Panc1 (cell line): ENCODE results near the gene ZNF831. TPM values are rescaled to one million over a fixed set of nuclear protein-coding genes. Genes with fewer than 3 reads are reported as not detected.

Source experiments
- ATAC-seq: fragments of 200-7000 bp; cut with Tn5 transposase; 2 replicates; pipeline ENCODE4 v1.9.1; 2020; ENCODE audit warnings: mild to moderate bottlenecking, moderate library complexity
- BruUV-seq: library from RNA; stranded (reverse); fragments of 400-500 nt; replicated peaks from 2 replicates; lab custom pipeline; 2021; lab: Mats Ljungman, UMichigan
- CTCF ChIA-PET: fragments of 300-600 bp; sonication (Branson Sonifier 250); formaldehyde crosslinking; loops from one replicate; lab custom pipeline; 2022; ENCODE audit warnings: antibody characterized with exemption; lab: Charles Lee
- POLR2A ChIA-PET: fragments of 300-600 bp; sonication (Branson Sonifier 250); formaldehyde crosslinking; loops from one replicate; lab custom pipeline; 2022; ENCODE audit warnings: antibody characterized with exemption; lab: Charles Lee
- DNase-seq: peaks from one replicate; pipeline ENCODE4 v3.0.0-alpha.2; 2010; ENCODE audit warnings: low read depth, low spot score
- H3K27ac ChIP-seq: 2 replicates; pipeline ENCODE4 v1.5.1; 2011; ENCODE audit warnings: mild to moderate bottlenecking, low read length, inconsistent platforms
- H3K27me3 ChIP-seq: fragments of 200-500 bp; sonication (Bioruptor generic); 2 replicates; pipeline ENCODE4 v1.6.0; 2014; ENCODE audit warnings: low read length, inconsistent platforms; ENCODE audit not compliant: control insufficient read depth, insufficient read depth
- H3K36me3 ChIP-seq: fragments of 200-500 bp; sonication (Bioruptor generic); 2 replicates; pipeline ENCODE4 v1.5.1; 2014; ENCODE audit warnings: inconsistent platforms, mild to moderate bottlenecking, low read length, moderate library complexity; ENCODE audit not compliant: control insufficient read depth, insufficient read depth
- H3K4me1 ChIP-seq: 2 replicates; pipeline ENCODE4 v1.5.1; 2011; ENCODE audit warnings: inconsistent platforms, mild to moderate bottlenecking, low read length, moderate library complexity; ENCODE audit not compliant: control insufficient read depth, insufficient read depth
- H3K4me3 ChIP-seq, 2 experiments: 2 replicates each; pipeline ENCODE4 v1.5.1; 2011 to 2012; ENCODE audit warnings: low read depth in 2 of 2, low read length in 2 of 2, mild to moderate bottlenecking in 2 of 2, inconsistent platforms in 1 of 2, moderate library complexity in 1 of 2
- H3K9me3 ChIP-seq: fragments of 200-500 bp; sonication (Bioruptor generic); 2 replicates; pipeline ENCODE4 v1.5.1; 2014; ENCODE audit warnings: low read depth, mild to moderate bottlenecking, inconsistent platforms, low read length, moderate library complexity; ENCODE audit not compliant: control insufficient read depth, insufficient read depth
- POLR2AphosphoS5 ChIP-seq: IDR thresholded peaks from 2 replicates; pipeline ENCODE4 v1.6.1; 2012; ENCODE audit warnings: mild to moderate bottlenecking, low read depth, low read length, moderate library complexity
- REST ChIP-seq, 2 experiments: IDR thresholded peaks; 2 replicates each; pipeline ENCODE4 v1.6.1; 2011 to 2012; ENCODE audit warnings: low read depth in 2 of 2, control low read depth in 1 of 2, low read length in 1 of 2, mild to moderate bottlenecking in 1 of 2, moderate library complexity in 1 of 2; ENCODE audit not compliant: insufficient read depth in 1 of 2
- SIN3A ChIP-seq: IDR thresholded peaks from 2 replicates; pipeline ENCODE4 v1.6.1; 2012; ENCODE audit warnings: low read depth, mild to moderate bottlenecking, low read length, moderate library complexity, borderline replicate concordance; ENCODE audit not compliant: insufficient read depth
- TCF7L2 ChIP-seq: IDR thresholded peaks from 2 replicates; pipeline ENCODE4 v1.6.1; 2011; ENCODE audit warnings: mild to moderate bottlenecking, low read depth, low read length, inconsistent platforms
- in situ Hi-C: cut with HindIII; loops from 2 replicates; pipeline ENCODE4 v1.10.0; 2016; ENCODE audit warnings: low sequenced_read_pairs, low pct_unique_long_range_greater_than_20kb
- intact Hi-C: fragments of 100-400 bp; cut with micrococcal nuclease; formaldehyde crosslinking; loops from one replicate; pipeline ENCODE4 v1.10.0; 2022; ENCODE audit not compliant: unreplicated experiment
- total RNA-seq: library from RNA; stranded (reverse); gene quantifications from one replicate; pipeline ENCODE4 v1.2.1, GENCODE V29; 2021; ENCODE audit not compliant: unreplicated experiment
- TF ChIP-seq, protein P1 (sequence below): fragments of 450-650 bp; IDR thresholded peaks from 2 replicates; pipeline ENCODE4 v1.5.1; 2017; ENCODE audit warnings: mild to moderate bottlenecking

Gene ZNF831
- total RNA-seq, 1 experiment from 2014 or later: 0.03 TPM

- Histone ChIP-seq H3K4me1 (no peaks in the 10 kb centered on the region), H3K9me3 (no peaks in the 10 kb centered on the region), H3K4me3 (no peak overlapping the region), H3K36me3 (no peaks in the 10 kb centered on the region), H3K27me3 (peaks cover 10% of the 10 kb centered on the region), H3K27ac (no peak overlapping the region)
- ATAC-seq: no peak
- TF ChIP-seq TCF7L2 (no peak), POLR2AphosphoS5 (no peak), REST (IDR thresholded peaks at IDR 0.05; ENCODE audit: insufficient read depth in 1 of 2, low read depth in 2 of 2, low read length in 1 of 2) (no peak), SIN3A (no peak)
- TF ChIP-seq, protein P1, sequence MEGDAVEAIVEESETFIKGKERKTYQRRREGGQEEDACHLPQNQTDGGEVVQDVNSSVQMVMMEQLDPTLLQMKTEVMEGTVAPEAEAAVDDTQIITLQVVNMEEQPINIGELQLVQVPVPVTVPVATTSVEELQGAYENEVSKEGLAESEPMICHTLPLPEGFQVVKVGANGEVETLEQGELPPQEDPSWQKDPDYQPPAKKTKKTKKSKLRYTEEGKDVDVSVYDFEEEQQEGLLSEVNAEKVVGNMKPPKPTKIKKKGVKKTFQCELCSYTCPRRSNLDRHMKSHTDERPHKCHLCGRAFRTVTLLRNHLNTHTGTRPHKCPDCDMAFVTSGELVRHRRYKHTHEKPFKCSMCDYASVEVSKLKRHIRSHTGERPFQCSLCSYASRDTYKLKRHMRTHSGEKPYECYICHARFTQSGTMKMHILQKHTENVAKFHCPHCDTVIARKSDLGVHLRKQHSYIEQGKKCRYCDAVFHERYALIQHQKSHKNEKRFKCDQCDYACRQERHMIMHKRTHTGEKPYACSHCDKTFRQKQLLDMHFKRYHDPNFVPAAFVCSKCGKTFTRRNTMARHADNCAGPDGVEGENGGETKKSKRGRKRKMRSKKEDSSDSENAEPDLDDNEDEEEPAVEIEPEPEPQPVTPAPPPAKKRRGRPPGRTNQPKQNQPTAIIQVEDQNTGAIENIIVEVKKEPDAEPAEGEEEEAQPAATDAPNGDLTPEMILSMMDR: no peak
- ChIA-PET CTCF (no interaction called here), POLR2A (no interaction called here)
- intact Hi-C loops (no loop called here), in situ Hi-C loops (no loop called here)
- no peak for DNase-seq
- no TSS peak for BruUV-seq
These were observed 44.8 kb upstream of the ZNF831 start for GRCh38 chr20:59118855-59119254.

DNA sequence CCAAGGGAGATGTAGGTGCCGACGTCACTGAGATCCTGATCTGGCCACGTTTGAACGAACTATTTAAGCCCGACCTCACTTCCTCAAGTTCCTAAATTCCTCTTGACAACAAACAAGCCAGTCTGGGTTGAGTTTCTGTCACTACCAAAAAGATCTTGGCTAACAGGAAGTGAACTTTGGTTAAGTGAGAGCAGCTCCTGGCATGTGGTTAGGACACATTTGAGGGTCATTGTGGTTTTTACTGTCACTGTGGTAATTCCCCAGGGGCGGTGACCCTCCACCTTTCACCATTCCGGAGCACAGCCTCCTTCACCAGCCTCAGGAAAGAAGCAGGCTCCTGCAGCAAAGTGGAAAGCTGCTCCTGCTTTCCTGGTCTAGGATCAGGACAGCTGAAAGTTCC lies 43.1 kb upstream of the ZNF831 start:
- DNase-seq (no peak), ATAC-seq (no peak)
- Histone ChIP-seq H3K27ac (no peak overlapping the region), H3K4me3 (no peak overlapping the region), H3K27me3 (peaks cover 10% of the 10 kb centered on the region), H3K4me1 (no peaks in the 10 kb centered on the region), H3K9me3 (no peaks in the 10 kb centered on the region), H3K36me3 (no peaks in the 10 kb centered on the region)
- POLR2A ChIA-PET: no interaction called here
- no TSS peak for BruUV-seq
- intact Hi-C loops: no loop called here
- in situ Hi-C loops: no loop called here
- no peak for TF ChIP-seq REST (IDR thresholded peaks at IDR 0.05; ENCODE audit: insufficient read depth in 1 of 2, low read depth in 2 of 2, low read length in 1 of 2)
- TF ChIP-seq, protein P1: no peak
- TF ChIP-seq SIN3A: no peak
- no peak for TF ChIP-seq TCF7L2
- TF ChIP-seq POLR2AphosphoS5: no peak
- CTCF ChIA-PET: no interaction called here
